Measurements from ENCODE around the gene NLGN4Y.
"Not testable (repeated sequence)": the region's sequence is repeated elsewhere in the genome, so short reads cannot be mapped to it uniquely, and the experiment has no call there.

DNA sequence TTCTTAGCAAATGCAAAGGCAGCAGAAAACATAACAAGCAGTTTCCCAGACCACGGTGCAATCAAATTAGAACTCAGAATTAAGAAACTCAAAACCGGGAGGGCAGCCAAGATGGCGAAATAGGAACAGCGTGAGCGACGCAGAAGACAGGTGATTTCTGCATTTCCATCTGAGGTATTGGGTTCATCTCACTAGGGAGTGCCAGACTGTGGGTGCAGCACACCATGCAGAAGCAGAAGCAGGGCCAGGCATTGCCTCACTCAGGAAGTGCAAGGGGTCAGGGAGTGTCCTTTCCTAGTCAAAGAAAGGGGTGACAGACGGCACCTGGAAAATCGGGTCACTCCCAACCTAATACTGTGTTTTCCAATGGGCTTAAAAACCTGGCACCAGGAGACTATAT, 336.7 kb downstream of the NLGN4Y start:
- not testable (repeated sequence) for TF ChIP-seq EZH2 (IDR thresholded peaks at IDR 0.05; ENCODE audit: low read length, unreplicated experiment); CTCF (conservative IDR thresholded peaks at IDR 0.05; ENCODE audit: low read depth, low read length); EZH2phosphoT487 (IDR thresholded peaks at IDR 0.05; ENCODE audit: borderline replicate concordance, low read length)
